HCT116 (cell line): Measurements from ENCODE around the gene SLC6A8. TPM values are rescaled to one million over a fixed set of nuclear protein-coding genes. Genes with fewer than 3 reads are reported as not detected.

ENCODE experiments used
- ATAC-seq: fragments of 200-7000 bp; cut with Tn5 transposase; 2 replicates; pipeline ENCODE4 v1.9.1; 2020; ENCODE audit warnings: mild to moderate bottlenecking, moderate library complexity
- BruUV-seq: library from RNA; stranded (reverse); fragments of 400-500 nt; replicated peaks from 2 replicates; lab custom pipeline; 2021; lab: Mats Ljungman, UMichigan
- CTCF ChIA-PET: fragments of 300-600 bp; sonication (Branson Sonifier 250); formaldehyde crosslinking; loops from one replicate; lab custom pipeline; 2021; ENCODE audit warnings: antibody characterized with exemption; lab: Charles Lee
- POLR2A ChIA-PET: fragments of 300-600, 350-600 bp; sonication (Branson Sonifier 250); formaldehyde crosslinking; loops from one replicate; lab custom pipeline; 2021; ENCODE audit warnings: antibody characterized with exemption; lab: Charles Lee
- RAD21 ChIA-PET, 2 experiments: fragments of 300-600 bp; sonication (Branson Sonifier 250); formaldehyde crosslinking; loops; one replicate each; lab custom pipeline; 2023; ENCODE audit warnings: low total read pairs in 2 of 2; ENCODE audit not compliant: uncharacterized antibody in 2 of 2, unreplicated experiment in 2 of 2, low non-redundant PET in 1 of 2; lab: Charles Lee
- DNase-seq: peaks from one replicate; pipeline ENCODE4 v3.0.0-alpha.2; 2010; ENCODE audit warnings: low read depth, low spot score
- H2AFZ ChIP-seq: fragments of 200-600 bp; shearing (Covaris generic), sonication (generic); 2 replicates; pipeline ENCODE4 v1.6.1; 2017; ENCODE audit warnings: low read depth, mixed run types, mixed read lengths, antibody characterized with exemption, low read length; ENCODE audit not compliant: poor library complexity, severe bottlenecking
- H3K27ac ChIP-seq: 2 replicates; pipeline ENCODE4 v1.5.1; 2012; ENCODE audit warnings: low read depth, low read length
- H3K27me3 ChIP-seq: fragments of 200-600 bp; sonication (generic); 2 replicates; pipeline ENCODE4 v1.6.1; 2016; ENCODE audit warnings: mixed run types, low read length, mixed read lengths; ENCODE audit not compliant: insufficient read depth
- H3K36me3 ChIP-seq, 2 experiments: fragments of 200-500 bp in 1 of 2; fragments of 200-600 bp in 1 of 2; sonication (Bioruptor generic) in 1 of 2; sonication (generic) in 1 of 2; 2 replicates each; pipeline versions ENCODE4 v1.5.1 to v1.6.1; 2014 to 2016; ENCODE audit warnings: low read length in 2 of 2, inconsistent platforms in 1 of 2, mixed read lengths in 1 of 2, mixed run types in 1 of 2; ENCODE audit not compliant: insufficient read depth in 2 of 2, control insufficient read depth in 1 of 2
- H3K4me1 ChIP-seq, 2 experiments: fragments of 200-600 bp in 1 of 2; sonication (generic) in 1 of 2; 2 replicates each; pipeline versions ENCODE4 v1.5.1 to v1.6.1; 2012 to 2017; ENCODE audit warnings: low read length in 2 of 2, inconsistent platforms in 1 of 2, mild to moderate bottlenecking in 1 of 2, mixed read lengths in 1 of 2, mixed run types in 1 of 2, moderate library complexity in 1 of 2; ENCODE audit not compliant: insufficient read depth in 2 of 2, control insufficient read depth in 1 of 2
- H3K4me2 ChIP-seq: fragments of 200-600 bp; sonication (generic); 2 replicates; pipeline ENCODE4 v1.6.1; 2017; ENCODE audit warnings: mixed run types, low read length, mixed read lengths
- H3K4me3 ChIP-seq, 2 experiments: fragments of 200-600 bp in 1 of 2; sonication (generic) in 1 of 2; replicated peaks in 1 of 2; 2 replicates each; pipeline ENCODE4 v1.5.1; 2011 to 2016; ENCODE audit warnings: low read length in 2 of 2, control low read depth in 1 of 2, low read depth in 1 of 2, mild to moderate bottlenecking in 1 of 2, mixed read lengths in 1 of 2, mixed run types in 1 of 2
- H3K79me2 ChIP-seq: fragments of 200-600 bp; sonication (generic); 2 replicates; pipeline ENCODE4 v1.6.1; 2017; ENCODE audit warnings: mild to moderate bottlenecking, mixed run types, low read length, moderate library complexity, mixed read lengths; ENCODE audit not compliant: insufficient read depth
- H3K9ac ChIP-seq: fragments of 200-600 bp; sonication (generic); 2 replicates; pipeline ENCODE4 v1.6.1; 2016; ENCODE audit warnings: low read length, mixed read lengths
- H3K9me2 ChIP-seq: fragments of 200-600 bp; sonication (generic), shearing (Covaris generic); 2 replicates; pipeline ENCODE4 v1.6.1; 2017; ENCODE audit warnings: mixed run types, mild to moderate bottlenecking, moderate library complexity; ENCODE audit not compliant: insufficient read depth
- H3K9me3 ChIP-seq, 2 experiments: fragments of 200-500 bp in 1 of 2; fragments of 200-600 bp in 1 of 2; sonication (Bioruptor generic) in 1 of 2; sonication (generic) in 1 of 2; 2 replicates each; pipeline ENCODE4 v1.6.1; 2014 to 2017; ENCODE audit warnings: low read length in 2 of 2, mixed read lengths in 2 of 2, inconsistent platforms in 1 of 2, low read depth in 1 of 2, mild to moderate bottlenecking in 1 of 2, mixed run types in 1 of 2, moderate library complexity in 1 of 2; ENCODE audit not compliant: control insufficient read depth in 1 of 2, insufficient read depth in 1 of 2
- H4K20me1 ChIP-seq: fragments of 200-600 bp; sonication (generic), shearing (Covaris generic); 2 replicates; pipeline ENCODE4 v1.6.1; 2017; ENCODE audit warnings: mixed run types, mild to moderate bottlenecking, moderate library complexity; ENCODE audit not compliant: insufficient read depth
- CEBPB ChIP-seq: IDR thresholded peaks from 2 replicates; pipeline ENCODE4 v1.6.1; 2012; ENCODE audit warnings: low read depth
- FOSL1 ChIP-seq: IDR thresholded peaks from 2 replicates; pipeline ENCODE4 v1.6.1; 2012; ENCODE audit warnings: low read depth
- POLR2AphosphoS5 ChIP-seq: IDR thresholded peaks from 2 replicates; pipeline ENCODE4 v1.6.1; 2011; ENCODE audit warnings: mild to moderate bottlenecking, low read depth, low read length, moderate library complexity
- SP1 ChIP-seq: IDR thresholded peaks from 2 replicates; pipeline ENCODE4 v1.6.1; 2012; ENCODE audit warnings: low read depth
- ZFX ChIP-seq: fragments of 450-650 bp; IDR thresholded peaks from 2 replicates; pipeline ENCODE4 v1.6.1; 2017
- ZNF274 ChIP-seq: fragments of 200-500 bp; sonication (Bioruptor generic); IDR thresholded peaks from 2 replicates; pipeline ENCODE4 v1.6.1; 2014; ENCODE audit warnings: mild to moderate bottlenecking, low read depth, low read length, inconsistent platforms
- intact Hi-C: fragments of 100-400 bp; cut with micrococcal nuclease; formaldehyde crosslinking; loops from 2 replicates; pipeline ENCODE4 v1.10.0; 2022
- total RNA-seq: library from RNA; stranded (reverse); gene quantifications from one replicate; pipeline ENCODE4 v1.2.1, GENCODE V29; 2021; ENCODE audit not compliant: unreplicated experiment
- TF ChIP-seq, protein P1 (sequence below): IDR thresholded peaks from 2 replicates; pipeline ENCODE4 v1.6.1; 2012; ENCODE audit warnings: low read depth
- TF ChIP-seq, protein P2 (sequence below), 3 experiments: fragments of 200-600 bp in 1 of 3; sonication (generic) in 1 of 3; IDR thresholded peaks in 2 of 3; conservative IDR thresholded peaks in 1 of 3; 2 replicates each; pipeline ENCODE4 v1.5.1; 2012 to 2017; ENCODE audit warnings: low read depth in 2 of 3, low read length in 2 of 3, antibody characterized with exemption in 1 of 3, borderline replicate concordance in 1 of 3, control low read depth in 1 of 3, mild to moderate bottlenecking in 1 of 3, mixed read lengths in 1 of 3, mixed run types in 1 of 3, moderate library complexity in 1 of 3; ENCODE audit not compliant: insufficient read depth in 1 of 3
- TF ChIP-seq, protein P3 (sequence below): IDR thresholded peaks from 2 replicates; pipeline ENCODE4 v1.6.1; 2012

Gene SLC6A8
- total RNA-seq, 1 experiment from 2014 or later: 101 TPM

DNA sequence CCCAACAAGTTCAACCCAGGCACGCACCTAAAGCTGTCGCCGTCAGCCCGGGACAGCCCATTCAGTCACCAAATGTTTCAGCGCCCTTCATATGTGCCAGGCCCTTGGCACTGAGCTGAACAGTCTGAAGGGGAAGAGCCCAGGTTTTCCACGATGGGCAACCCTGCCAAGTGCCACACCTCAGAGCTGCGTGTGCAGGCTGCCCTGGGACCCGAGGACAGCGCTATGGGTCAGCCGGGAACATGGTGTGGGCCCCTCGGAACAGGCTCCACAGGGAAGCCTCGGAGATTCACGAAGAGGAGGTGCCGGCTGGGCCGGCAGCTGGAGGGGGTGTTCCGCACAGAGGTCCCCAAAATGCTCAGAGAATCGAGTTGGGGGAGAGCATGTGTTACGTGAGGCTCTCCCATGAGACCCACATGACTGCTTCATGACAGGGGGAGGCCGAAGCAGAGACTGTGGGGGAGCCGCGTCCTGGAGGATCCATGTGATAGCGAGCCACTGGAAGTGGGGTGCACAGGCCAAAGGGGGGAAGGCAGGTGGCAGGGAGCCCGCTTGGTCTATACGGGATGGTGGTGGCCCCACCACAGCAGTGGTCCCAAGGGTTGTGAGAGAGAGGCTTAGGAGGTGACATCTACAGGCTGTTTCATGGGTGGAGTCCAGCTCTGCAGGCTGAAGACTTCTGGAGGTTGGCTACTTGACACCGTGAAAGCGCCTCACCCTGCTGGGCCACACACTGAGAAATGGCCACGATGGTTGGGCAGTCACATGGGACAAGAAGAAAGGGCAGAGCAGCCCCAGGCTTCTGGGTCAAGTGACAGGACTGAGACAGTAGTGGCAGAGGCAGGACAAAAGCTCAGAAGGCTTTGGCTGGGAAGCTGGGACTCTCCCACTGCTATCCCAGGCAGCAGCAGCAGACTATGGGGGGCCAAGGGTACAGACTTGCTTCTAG is 22.3 kb downstream of the SLC6A8 start:
- H3K79me2 ChIP-seq: peaks cover 13% of the 10 kb centered on the region; the same call in 1 of the 2 replicates
- H3K9ac ChIP-seq: no peak overlapping the region
- no peak for ATAC-seq
- peaks cover 0 to 6% of the 10 kb centered on the region in 2 experiments; a peak in 3 of 4 replicates for H3K36me3 ChIP-seq
- no peak for DNase-seq
- peaks cover 0 to 7% of the 10 kb centered on the region in 2 experiments; a peak in 1 of 4 replicates for H3K4me1 ChIP-seq
- H3K9me2 ChIP-seq: no peaks in the 10 kb centered on the region
- no TSS peak for BruUV-seq
- ChIA-PET RAD21 (no interaction called here), CTCF (no interaction called here), POLR2A (no interaction called here)
- no peaks in the 10 kb centered on the region for H3K27me3 ChIP-seq
- H3K4me2 ChIP-seq: no peak overlapping the region
- H4K20me1 ChIP-seq: no peaks in the 10 kb centered on the region
- H3K9me3 ChIP-seq: no peaks in the 10 kb centered on the region
- no peak overlapping the region for H3K4me3 ChIP-seq
- TF ChIP-seq POLR2AphosphoS5: no peak
- TF ChIP-seq CEBPB: no peak
- H3K27ac ChIP-seq: no peak overlapping the region
- intact Hi-C loops: loop anchor here (5.0 kb wide), 1 partner anchor 153 kb away; no protein-coding TSS in a partner anchor
- H2AFZ ChIP-seq: no peak overlapping the region

DNA sequence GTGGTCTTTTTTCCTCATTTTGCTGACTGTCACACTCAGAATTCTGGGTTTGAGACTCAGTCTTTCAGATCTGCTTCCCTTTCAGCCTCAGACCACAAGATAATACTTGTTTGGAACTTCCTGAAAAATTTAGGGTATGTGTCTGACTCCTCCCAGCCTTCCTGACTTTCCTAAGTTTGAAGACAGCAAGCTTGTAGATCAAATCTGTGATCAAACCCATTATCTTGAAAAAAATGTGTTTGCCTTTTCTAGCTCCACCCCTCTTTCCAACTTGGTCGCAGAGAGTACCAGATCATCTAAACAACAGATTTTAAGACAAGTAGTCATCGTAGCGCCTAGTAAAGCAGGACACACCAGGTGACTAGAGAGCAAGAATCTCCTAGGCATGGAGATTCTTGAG is 26.5 kb downstream of the SLC6A8 start:
- intact Hi-C loops: no loop called here
- no peaks in the 10 kb centered on the region; a peak in 1 of 4 replicates for H3K4me1 ChIP-seq
- H3K79me2 ChIP-seq: peaks cover 19% of the 10 kb centered on the region
- ChIA-PET CTCF (no interaction called here), POLR2A (no interaction called here), RAD21 (no interaction called here)
- BruUV-seq: no TSS peak
- H3K4me3 ChIP-seq: no peak overlapping the region
- no peak overlapping the region for H3K27ac ChIP-seq
- no peak for DNase-seq
- no peak for ATAC-seq
- no peak for TF ChIP-seq SP1
- TF ChIP-seq ZNF274: no peak
- TF ChIP-seq, protein P1, sequence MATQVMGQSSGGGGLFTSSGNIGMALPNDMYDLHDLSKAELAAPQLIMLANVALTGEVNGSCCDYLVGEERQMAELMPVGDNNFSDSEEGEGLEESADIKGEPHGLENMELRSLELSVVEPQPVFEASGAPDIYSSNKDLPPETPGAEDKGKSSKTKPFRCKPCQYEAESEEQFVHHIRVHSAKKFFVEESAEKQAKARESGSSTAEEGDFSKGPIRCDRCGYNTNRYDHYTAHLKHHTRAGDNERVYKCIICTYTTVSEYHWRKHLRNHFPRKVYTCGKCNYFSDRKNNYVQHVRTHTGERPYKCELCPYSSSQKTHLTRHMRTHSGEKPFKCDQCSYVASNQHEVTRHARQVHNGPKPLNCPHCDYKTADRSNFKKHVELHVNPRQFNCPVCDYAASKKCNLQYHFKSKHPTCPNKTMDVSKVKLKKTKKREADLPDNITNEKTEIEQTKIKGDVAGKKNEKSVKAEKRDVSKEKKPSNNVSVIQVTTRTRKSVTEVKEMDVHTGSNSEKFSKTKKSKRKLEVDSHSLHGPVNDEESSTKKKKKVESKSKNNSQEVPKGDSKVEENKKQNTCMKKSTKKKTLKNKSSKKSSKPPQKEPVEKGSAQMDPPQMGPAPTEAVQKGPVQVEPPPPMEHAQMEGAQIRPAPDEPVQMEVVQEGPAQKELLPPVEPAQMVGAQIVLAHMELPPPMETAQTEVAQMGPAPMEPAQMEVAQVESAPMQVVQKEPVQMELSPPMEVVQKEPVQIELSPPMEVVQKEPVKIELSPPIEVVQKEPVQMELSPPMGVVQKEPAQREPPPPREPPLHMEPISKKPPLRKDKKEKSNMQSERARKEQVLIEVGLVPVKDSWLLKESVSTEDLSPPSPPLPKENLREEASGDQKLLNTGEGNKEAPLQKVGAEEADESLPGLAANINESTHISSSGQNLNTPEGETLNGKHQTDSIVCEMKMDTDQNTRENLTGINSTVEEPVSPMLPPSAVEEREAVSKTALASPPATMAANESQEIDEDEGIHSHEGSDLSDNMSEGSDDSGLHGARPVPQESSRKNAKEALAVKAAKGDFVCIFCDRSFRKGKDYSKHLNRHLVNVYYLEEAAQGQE: no peak
- TF ChIP-seq, protein P2, sequence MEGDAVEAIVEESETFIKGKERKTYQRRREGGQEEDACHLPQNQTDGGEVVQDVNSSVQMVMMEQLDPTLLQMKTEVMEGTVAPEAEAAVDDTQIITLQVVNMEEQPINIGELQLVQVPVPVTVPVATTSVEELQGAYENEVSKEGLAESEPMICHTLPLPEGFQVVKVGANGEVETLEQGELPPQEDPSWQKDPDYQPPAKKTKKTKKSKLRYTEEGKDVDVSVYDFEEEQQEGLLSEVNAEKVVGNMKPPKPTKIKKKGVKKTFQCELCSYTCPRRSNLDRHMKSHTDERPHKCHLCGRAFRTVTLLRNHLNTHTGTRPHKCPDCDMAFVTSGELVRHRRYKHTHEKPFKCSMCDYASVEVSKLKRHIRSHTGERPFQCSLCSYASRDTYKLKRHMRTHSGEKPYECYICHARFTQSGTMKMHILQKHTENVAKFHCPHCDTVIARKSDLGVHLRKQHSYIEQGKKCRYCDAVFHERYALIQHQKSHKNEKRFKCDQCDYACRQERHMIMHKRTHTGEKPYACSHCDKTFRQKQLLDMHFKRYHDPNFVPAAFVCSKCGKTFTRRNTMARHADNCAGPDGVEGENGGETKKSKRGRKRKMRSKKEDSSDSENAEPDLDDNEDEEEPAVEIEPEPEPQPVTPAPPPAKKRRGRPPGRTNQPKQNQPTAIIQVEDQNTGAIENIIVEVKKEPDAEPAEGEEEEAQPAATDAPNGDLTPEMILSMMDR (IDR thresholded peaks at IDR 0.05 in 2 of 3, conservative IDR thresholded peaks at IDR 0.05 in 1 of 3; ENCODE audit: borderline replicate concordance in 1 of 3, insufficient read depth in 1 of 3, low read depth in 2 of 3, low read length in 2 of 3): no peak
- TF ChIP-seq POLR2AphosphoS5: no peak
- no peak for TF ChIP-seq ZFX
- no peak for TF ChIP-seq FOSL1
- TF ChIP-seq, protein P3, sequence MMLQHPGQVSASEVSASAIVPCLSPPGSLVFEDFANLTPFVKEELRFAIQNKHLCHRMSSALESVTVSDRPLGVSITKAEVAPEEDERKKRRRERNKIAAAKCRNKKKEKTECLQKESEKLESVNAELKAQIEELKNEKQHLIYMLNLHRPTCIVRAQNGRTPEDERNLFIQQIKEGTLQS: no peak
- H3K4me2 ChIP-seq: no peak overlapping the region
- peaks cover 12 to 19% of the 10 kb centered on the region in 2 experiments; a peak in 3 of 4 replicates for H3K36me3 ChIP-seq
- no peaks in the 10 kb centered on the region for H4K20me1 ChIP-seq
- H3K9ac ChIP-seq: no peak overlapping the region
- H3K9me2 ChIP-seq: no peaks in the 10 kb centered on the region
- no peaks in the 10 kb centered on the region for H3K9me3 ChIP-seq
- H3K27me3 ChIP-seq: no peaks in the 10 kb centered on the region
- no peak overlapping the region for H2AFZ ChIP-seq
